ENCODE data around the gene XPO6. TPM values are rescaled to one million over a fixed set of nuclear protein-coding genes. Genes with fewer than 3 reads are reported as not detected.
"Not testable (repeated sequence)": the region's sequence is repeated elsewhere in the genome, so short reads cannot be mapped to it uniquely, and the experiment has no call there.

Gene XPO6
- 211 TPM for total RNA-seq

- no peaks in the 10 kb centered on the region for H3K27me3 ChIP-seq (ENCODE audit: insufficient read depth, low read length)
- peaks cover 46% of the 10 kb centered on the region for H3K4me1 ChIP-seq (ENCODE audit: insufficient read depth, low read length)
- H3K9me3 ChIP-seq (ENCODE audit: low read depth, low read length): no peaks in the 10 kb centered on the region
- H3K4me3 ChIP-seq (ENCODE audit: low read length): peak within 1 kb of the TSS; percentile 72
These were observed at the start of gene XPO6 for GRCh38 chr16:28211758-28212531. TSS of gene XPO6 (minus strand) at chr16:28211965. CDS start at chr16:28211368, 597 bp downstream.

GRCh38 chr16:28260193-28260592, 48.4 kb upstream of the XPO6 start:
- Histone ChIP-seq H3K27me3 (ENCODE audit: insufficient read depth, low read length) (no peaks in the 10 kb centered on the region), H3K9me3 (ENCODE audit: low read depth, low read length) (no peaks in the 10 kb centered on the region), H3K4me3 (ENCODE audit: low read length) (no peak overlapping the region), H3K4me1 (ENCODE audit: insufficient read depth, low read length) (no peaks in the 10 kb centered on the region)

- Histone ChIP-seq H3K4me1 (ENCODE audit: insufficient read depth, low read length) (no peaks in the 10 kb centered on the region), H3K4me3 (ENCODE audit: low read length) (no peak overlapping the region), H3K27me3 (ENCODE audit: insufficient read depth, low read length) (no peaks in the 10 kb centered on the region)
These were observed 48.0 kb upstream of the XPO6 start for GRCh38 chr16:28259781-28260150.

GRCh38 chr16:28259091-28259780, 47.5 kb upstream of the XPO6 start:
- Histone ChIP-seq H3K9me3 (ENCODE audit: low read depth, low read length) (no peaks in the 10 kb centered on the region), H3K4me3 (ENCODE audit: low read length) (no peak overlapping the region), H3K4me1 (ENCODE audit: insufficient read depth, low read length) (no peaks in the 10 kb centered on the region), H3K27me3 (ENCODE audit: insufficient read depth, low read length) (no peaks in the 10 kb centered on the region)

More at GRCh38 chr16:28259781-28260150, 48.0 kb upstream of the XPO6 start:
- no peaks in the 10 kb centered on the region for H3K9me3 ChIP-seq (ENCODE audit: low read depth, low read length)

- no peaks in the 10 kb centered on the region for H3K4me1 ChIP-seq (ENCODE audit: insufficient read depth, low read length)
- no peaks in the 10 kb centered on the region for H3K9me3 ChIP-seq (ENCODE audit: low read depth, low read length)
- no peak overlapping the region for H3K4me3 ChIP-seq (ENCODE audit: low read length)
- no peaks in the 10 kb centered on the region for H3K27me3 ChIP-seq (ENCODE audit: insufficient read depth, low read length)
These were observed 46.8 kb upstream of the XPO6 start for GRCh38 chr16:28258567-28258966.

GRCh38 chr16:28257256-28257655, 45.5 kb upstream of the XPO6 start:
- H3K4me3 ChIP-seq (ENCODE audit: low read length): no peak overlapping the region
- no peaks in the 10 kb centered on the region for H3K27me3 ChIP-seq (ENCODE audit: insufficient read depth, low read length)
- H3K9me3 ChIP-seq (ENCODE audit: low read depth, low read length): no peaks in the 10 kb centered on the region
- H3K4me1 ChIP-seq (ENCODE audit: insufficient read depth, low read length): no peaks in the 10 kb centered on the region

- H3K4me3 ChIP-seq (ENCODE audit: low read length): no peak overlapping the region
- no peaks in the 10 kb centered on the region for H3K9me3 ChIP-seq (ENCODE audit: low read depth, low read length)
These were observed 44.1 kb upstream of the XPO6 start for GRCh38 chr16:28255838-28256237.

GRCh38 chr16:28254158-28254557, 42.4 kb upstream of the XPO6 start:
- H3K4me3 ChIP-seq (ENCODE audit: low read length): no peak overlapping the region
- H3K4me1 ChIP-seq (ENCODE audit: insufficient read depth, low read length): no peaks in the 10 kb centered on the region

More at GRCh38 chr16:28255838-28256237, 44.1 kb upstream of the XPO6 start:
- no peaks in the 10 kb centered on the region for H3K27me3 ChIP-seq (ENCODE audit: insufficient read depth, low read length)
- no peaks in the 10 kb centered on the region for H3K4me1 ChIP-seq (ENCODE audit: insufficient read depth, low read length)

GRCh38 chr16:28250999-28251398, 39.2 kb upstream of the XPO6 start:
- Histone ChIP-seq H3K4me1 (ENCODE audit: insufficient read depth, low read length) (no peaks in the 10 kb centered on the region), H3K27me3 (ENCODE audit: insufficient read depth, low read length) (no peaks in the 10 kb centered on the region), H3K4me3 (ENCODE audit: low read length) (no peak overlapping the region), H3K9me3 (ENCODE audit: low read depth, low read length) (no peaks in the 10 kb centered on the region)

More at GRCh38 chr16:28254158-28254557, 42.4 kb upstream of the XPO6 start:
- Histone ChIP-seq H3K9me3 (ENCODE audit: low read depth, low read length) (no peaks in the 10 kb centered on the region), H3K27me3 (ENCODE audit: insufficient read depth, low read length) (no peaks in the 10 kb centered on the region)

GRCh38 chr16:28249483-28249882, 37.7 kb upstream of the XPO6 start:
- H3K27me3 ChIP-seq (ENCODE audit: insufficient read depth, low read length); H3K4me3 ChIP-seq (ENCODE audit: low read length); H3K9me3 ChIP-seq (ENCODE audit: low read depth, low read length): not testable (repeated sequence)

GRCh38 chr16:28241924-28242323, 30.2 kb upstream of the XPO6 start:
- no peak overlapping the region for H3K4me3 ChIP-seq (ENCODE audit: low read length)
- no peaks in the 10 kb centered on the region for H3K4me1 ChIP-seq (ENCODE audit: insufficient read depth, low read length)
- H3K9me3 ChIP-seq (ENCODE audit: low read depth, low read length): no peaks in the 10 kb centered on the region
- no peaks in the 10 kb centered on the region for H3K27me3 ChIP-seq (ENCODE audit: insufficient read depth, low read length)

More at GRCh38 chr16:28249483-28249882, 37.7 kb upstream of the XPO6 start:
- H3K4me1 ChIP-seq (ENCODE audit: insufficient read depth, low read length): not testable (repeated sequence)

GRCh38 chr16:28237754-28238357, 26.1 kb upstream of the XPO6 start:
- H3K4me3 ChIP-seq (ENCODE audit: low read length): no peak overlapping the region
- no peaks in the 10 kb centered on the region for H3K4me1 ChIP-seq (ENCODE audit: insufficient read depth, low read length)
- no peaks in the 10 kb centered on the region for H3K27me3 ChIP-seq (ENCODE audit: insufficient read depth, low read length)
- H3K9me3 ChIP-seq (ENCODE audit: low read depth, low read length): no peaks in the 10 kb centered on the region

- Histone ChIP-seq H3K27me3 (ENCODE audit: insufficient read depth, low read length) (no peaks in the 10 kb centered on the region), H3K4me1 (ENCODE audit: insufficient read depth, low read length) (no peaks in the 10 kb centered on the region), H3K9me3 (ENCODE audit: low read depth, low read length) (no peaks in the 10 kb centered on the region), H3K4me3 (ENCODE audit: low read length) (no peak overlapping the region)
These were observed 20.0 kb upstream of the XPO6 start for GRCh38 chr16:28231763-28232162.

- not testable (repeated sequence) for H3K27me3 ChIP-seq (ENCODE audit: insufficient read depth, low read length); H3K9me3 ChIP-seq (ENCODE audit: low read depth, low read length); H3K4me3 ChIP-seq (ENCODE audit: low read length); H3K4me1 ChIP-seq (ENCODE audit: insufficient read depth, low read length)
These were observed 12.1 kb upstream of the XPO6 start for GRCh38 chr16:28223909-28224308.

- H3K9me3 ChIP-seq (ENCODE audit: low read depth, low read length); H3K4me3 ChIP-seq (ENCODE audit: low read length): not testable (repeated sequence)
These were observed 8.0 kb upstream of the XPO6 start for GRCh38 chr16:28219777-28220176.

More at GRCh38 chr16:28219777-28220176, 8.0 kb upstream of the XPO6 start:
- not testable (repeated sequence) for H3K4me1 ChIP-seq (ENCODE audit: insufficient read depth, low read length); H3K27me3 ChIP-seq (ENCODE audit: insufficient read depth, low read length)

Data from mononuclear cell (primary cell).